Measurements from ENCODE around the gene FUT1. TPM values are rescaled to one million over a fixed set of nuclear protein-coding genes. Genes with fewer than 3 reads are reported as not detected.

The FUT1 gene
- total and polyA plus RNA-seq, 10 of the 15 experiments (the other 5 are each of a cell fraction or from before 2014, with no cell fraction given) = 0.01 TPM; not detected in 9

DNA sequence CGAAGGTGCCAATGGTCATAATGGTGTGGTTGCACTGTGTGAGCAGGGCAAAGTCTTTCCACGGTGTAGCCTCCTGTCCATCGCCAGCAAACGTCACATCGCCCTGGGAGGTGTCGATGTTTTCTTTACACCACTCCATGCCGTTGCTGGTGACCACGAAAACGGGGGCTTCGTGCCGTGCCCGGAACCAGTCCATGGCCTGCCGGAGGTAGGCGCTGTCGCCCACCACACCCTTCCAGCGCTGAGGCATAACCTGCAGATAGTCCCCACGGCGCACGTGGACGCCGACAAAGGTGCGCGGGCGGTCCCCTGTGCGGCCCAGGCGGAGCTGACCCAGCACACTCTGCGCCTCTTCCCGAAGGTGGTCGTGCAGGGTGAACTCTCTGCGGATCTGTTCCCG is 2.1 kb downstream of the FUT1 start:
- H3K36me3 ChIP-seq (ENCODE audit: control insufficient read depth in 2 of 2, insufficient read depth in 2 of 2, low read length in 1 of 2) = no peaks in the 10 kb centered on the region
- H3K4me2 ChIP-seq (ENCODE audit: control insufficient read depth, insufficient read depth) = no peak overlapping the region
- ChIA-PET SMC1A (ENCODE audit: uncharacterized antibody, unreplicated experiment) (no interaction called here), POLR2A (no interaction called here), CTCF (no interaction called here), RAD21 (ENCODE audit: unreplicated experiment) (no interaction called here)
- DNase-seq (ENCODE audit: low read depth, low spot score) (no peak), FAIRE-seq (no peak), ATAC-seq (no peak)
- H2AFZ ChIP-seq (ENCODE audit: control insufficient read depth, low read depth, low read length) = no peak overlapping the region
- no peaks in the 10 kb centered on the region for H4K20me1 ChIP-seq (ENCODE audit: control insufficient read depth, insufficient read depth)
- no peaks in the 10 kb centered on the region for H3K4me1 ChIP-seq (ENCODE audit: control insufficient read depth, insufficient read depth, low read length)
- no peak overlapping the region for H3K4me3 ChIP-seq
- TF ChIP-seq ZBTB33 (IDR thresholded peaks at IDR 0.05) = no peak
- no peak for TF ChIP-seq ZSCAN29 (IDR thresholded peaks at IDR 0.05)
- TF ChIP-seq HSF1 (IDR thresholded peaks at IDR 0.05; ENCODE audit: low read depth, low read length) = no peak
- TF ChIP-seq CREB1 (IDR thresholded peaks at IDR 0.05; ENCODE audit: low read depth) = no peak
- no peak for TF ChIP-seq STAT1 (conservative IDR thresholded peaks at IDR 0.05)
- TF ChIP-seq PBX3 (IDR thresholded peaks at IDR 0.05; ENCODE audit: insufficient replicate concordance, low read depth, low read length) = no peak
- no peak for TF ChIP-seq BCL11A (IDR thresholded peaks at IDR 0.05; ENCODE audit: low read depth, low read length)
- no peak for TF ChIP-seq ZNF274 (IDR thresholded peaks at IDR 0.05; ENCODE audit: insufficient read depth, insufficient read length)
- no peak for TF ChIP-seq ETV6 (conservative IDR thresholded peaks at IDR 0.05 in 1 of 2, IDR thresholded peaks at IDR 0.05 in 1 of 2; ENCODE audit: borderline replicate concordance in 1 of 2, low read depth in 1 of 2)
- TF ChIP-seq MXI1 (IDR thresholded peaks at IDR 0.05; ENCODE audit: low read depth, low read length) = no peak
- BruUV-seq (replicated peaks) = no TSS peak
- H3K9me3 ChIP-seq (replicated peaks; ENCODE audit: control insufficient read depth, insufficient read depth, low read length) = peaks cover 2% of the 10 kb centered on the region; the same call in 1 of the 3 replicates
- no peaks in the 10 kb centered on the region for H3K79me2 ChIP-seq (ENCODE audit: control insufficient read depth, insufficient read depth, low read length)
- intact Hi-C loops (cut with micrococcal nuclease; ENCODE audit: unreplicated experiment) = no loop called here
- no peak overlapping the region for H3K9ac ChIP-seq (ENCODE audit: control insufficient read depth, insufficient read depth, low read length)
- peaks cover 2 to 6% of the 10 kb centered on the region in 2 experiments; a peak in 3 of 4 replicates for H3K27me3 ChIP-seq (replicated peaks in 1 of 2; ENCODE audit: control insufficient read depth in 2 of 2, insufficient read depth in 2 of 2, low read length in 1 of 2)
- 65% methylated on average over 28 of the region's 31 CpGs for whole genome bisulfite sequencing (ENCODE audit: insufficient coverage, insufficient replicate concordance, low lambda C conversion rate, missing lambda C conversion rate)
- H3K27ac ChIP-seq (ENCODE audit: control insufficient read depth, insufficient read depth) = no peak overlapping the region
- in situ Hi-C loops (cut with MboI) = no loop called here

Data from GM12878 (cell line).